A673 (cell line): ENCODE results near the gene ELOVL4. TPM values are rescaled to one million over a fixed set of nuclear protein-coding genes. Genes with fewer than 3 reads are reported as not detected.

Source experiments
- BruUV-seq: library from RNA; stranded (reverse); fragments of 400-500 nt; replicated peaks from 2 replicates; lab custom pipeline; 2021; lab: Mats Ljungman, UMichigan
- CTCF ChIA-PET: fragments of 300-600 bp; sonication (Branson Sonifier 250); formaldehyde crosslinking; loops from one replicate; lab custom pipeline; 2022; ENCODE audit warnings: antibody characterized with exemption; lab: Charles Lee
- POLR2A ChIA-PET: fragments of 300-600 bp; sonication (Branson Sonifier 250); formaldehyde crosslinking; loops from one replicate; lab custom pipeline; 2022; ENCODE audit warnings: antibody characterized with exemption; ENCODE audit not compliant: low non-redundant PET; lab: Charles Lee
- DNase-seq: peaks from one replicate; pipeline ENCODE4 v3.0.0-alpha.2; 2015; ENCODE audit warnings: low spot score
- H3K27ac ChIP-seq: fragments of 200-600 bp; sonication (generic); 2 replicates; pipeline ENCODE4 v1.5.1; 2016; ENCODE audit warnings: mixed run types, low read depth, mild to moderate bottlenecking, mixed read lengths, antibody characterized with exemption, low read length; ENCODE audit not compliant: poor library complexity, severe bottlenecking
- H3K27me3 ChIP-seq: fragments of 200-600 bp; sonication (generic); replicated peaks from 2 replicates; pipeline ENCODE4 v1.6.1; 2017; ENCODE audit warnings: mixed run types, low read depth, mild to moderate bottlenecking, mixed read lengths, antibody characterized with exemption, low read length; ENCODE audit not compliant: insufficient read depth, poor library complexity
- H3K36me3 ChIP-seq: fragments of 200-600 bp; sonication (generic); 2 replicates; pipeline ENCODE4 v1.6.1; 2016; ENCODE audit warnings: mixed run types, mild to moderate bottlenecking, mixed read lengths, antibody characterized with exemption, low read length; ENCODE audit not compliant: insufficient read depth, poor library complexity, severe bottlenecking
- H3K4me1 ChIP-seq: fragments of 200-600 bp; sonication (generic); 2 replicates; pipeline ENCODE4 v1.6.1; 2017; ENCODE audit warnings: mixed run types, mild to moderate bottlenecking, mixed read lengths, antibody characterized with exemption, low read length; ENCODE audit not compliant: insufficient read depth, poor library complexity, severe bottlenecking
- H3K4me3 ChIP-seq: fragments of 200-600 bp; sonication (generic); 2 replicates; pipeline ENCODE4 v1.5.1; 2016; ENCODE audit warnings: low read depth, mixed run types, mild to moderate bottlenecking, mixed read lengths, low read length; ENCODE audit not compliant: poor library complexity, severe bottlenecking
- H3K9me3 ChIP-seq: fragments of 200-600 bp; sonication (generic); 2 replicates; pipeline ENCODE4 v1.6.1; 2016; ENCODE audit warnings: mixed run types, low read depth, mild to moderate bottlenecking, mixed read lengths, antibody characterized with exemption, low read length; ENCODE audit not compliant: poor library complexity, severe bottlenecking
- EZH2 ChIP-seq: fragments of 200-600 bp; sonication (generic); IDR thresholded peaks from 2 replicates; pipeline ENCODE4 v1.6.1; 2017; ENCODE audit warnings: borderline replicate concordance, low read depth, mild to moderate bottlenecking, mixed read lengths, antibody characterized with exemption, low read length; ENCODE audit not compliant: poor library complexity, severe bottlenecking
- intact Hi-C: fragments of 100-400 bp; cut with micrococcal nuclease; formaldehyde crosslinking; loops from one replicate; pipeline ENCODE4 v1.10.0; 2022; ENCODE audit not compliant: unreplicated experiment
- total RNA-seq: library from RNA; stranded (reverse); gene quantifications from 2 replicates; pipeline ENCODE4 v1.2.3, GENCODE V29; 2021
- TF ChIP-seq, protein P1 (sequence below): fragments of 300-800, 200-600 bp; sonication (generic); conservative IDR thresholded peaks from 2 replicates; pipeline ENCODE4 v1.5.1; 2017; ENCODE audit warnings: low read depth, mild to moderate bottlenecking, antibody characterized with exemption, low read length, moderate library complexity, mixed read lengths

ELOVL4 gene
- total RNA-seq, 1 experiment from 2014 or later: 7.9 TPM

DNA sequence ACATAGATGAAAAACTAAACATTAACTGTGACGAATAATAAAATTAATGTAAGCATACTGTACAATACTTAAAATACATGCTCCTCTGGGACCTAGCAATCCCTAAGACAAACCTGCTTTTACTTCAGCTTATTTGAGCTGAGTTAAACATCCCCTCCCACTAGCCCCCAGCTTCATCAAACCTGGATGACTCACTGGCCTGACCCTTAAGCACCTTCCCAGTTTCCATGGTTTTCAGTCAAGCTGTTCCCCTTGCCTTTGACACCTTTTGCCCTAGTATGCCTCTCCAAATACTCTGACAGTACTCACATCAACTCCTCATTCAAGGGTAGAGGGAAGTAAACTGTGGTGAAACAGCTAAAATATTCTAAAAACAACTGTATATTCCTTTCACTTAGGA, 4.2 kb downstream of the ELOVL4 start:
- TF ChIP-seq, protein P1, sequence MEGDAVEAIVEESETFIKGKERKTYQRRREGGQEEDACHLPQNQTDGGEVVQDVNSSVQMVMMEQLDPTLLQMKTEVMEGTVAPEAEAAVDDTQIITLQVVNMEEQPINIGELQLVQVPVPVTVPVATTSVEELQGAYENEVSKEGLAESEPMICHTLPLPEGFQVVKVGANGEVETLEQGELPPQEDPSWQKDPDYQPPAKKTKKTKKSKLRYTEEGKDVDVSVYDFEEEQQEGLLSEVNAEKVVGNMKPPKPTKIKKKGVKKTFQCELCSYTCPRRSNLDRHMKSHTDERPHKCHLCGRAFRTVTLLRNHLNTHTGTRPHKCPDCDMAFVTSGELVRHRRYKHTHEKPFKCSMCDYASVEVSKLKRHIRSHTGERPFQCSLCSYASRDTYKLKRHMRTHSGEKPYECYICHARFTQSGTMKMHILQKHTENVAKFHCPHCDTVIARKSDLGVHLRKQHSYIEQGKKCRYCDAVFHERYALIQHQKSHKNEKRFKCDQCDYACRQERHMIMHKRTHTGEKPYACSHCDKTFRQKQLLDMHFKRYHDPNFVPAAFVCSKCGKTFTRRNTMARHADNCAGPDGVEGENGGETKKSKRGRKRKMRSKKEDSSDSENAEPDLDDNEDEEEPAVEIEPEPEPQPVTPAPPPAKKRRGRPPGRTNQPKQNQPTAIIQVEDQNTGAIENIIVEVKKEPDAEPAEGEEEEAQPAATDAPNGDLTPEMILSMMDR: no peak
- TF ChIP-seq EZH2: no peak
- POLR2A ChIA-PET: interaction anchor here (0.6 kb wide), 1 partner anchor 230 kb away, joined by 4 read pairs; no protein-coding TSS in a partner anchor
- H3K36me3 ChIP-seq: no peaks in the 10 kb centered on the region
- intact Hi-C loops: no loop called here
- no peak overlapping the region for H3K4me3 ChIP-seq
- H3K27ac ChIP-seq: no peak overlapping the region
- CTCF ChIA-PET: no interaction called here
- no peaks in the 10 kb centered on the region for H3K4me1 ChIP-seq
- H3K9me3 ChIP-seq: no peaks in the 10 kb centered on the region
- no peak for DNase-seq
- no TSS peak for BruUV-seq
- H3K27me3 ChIP-seq: no peaks in the 10 kb centered on the region

DNA sequence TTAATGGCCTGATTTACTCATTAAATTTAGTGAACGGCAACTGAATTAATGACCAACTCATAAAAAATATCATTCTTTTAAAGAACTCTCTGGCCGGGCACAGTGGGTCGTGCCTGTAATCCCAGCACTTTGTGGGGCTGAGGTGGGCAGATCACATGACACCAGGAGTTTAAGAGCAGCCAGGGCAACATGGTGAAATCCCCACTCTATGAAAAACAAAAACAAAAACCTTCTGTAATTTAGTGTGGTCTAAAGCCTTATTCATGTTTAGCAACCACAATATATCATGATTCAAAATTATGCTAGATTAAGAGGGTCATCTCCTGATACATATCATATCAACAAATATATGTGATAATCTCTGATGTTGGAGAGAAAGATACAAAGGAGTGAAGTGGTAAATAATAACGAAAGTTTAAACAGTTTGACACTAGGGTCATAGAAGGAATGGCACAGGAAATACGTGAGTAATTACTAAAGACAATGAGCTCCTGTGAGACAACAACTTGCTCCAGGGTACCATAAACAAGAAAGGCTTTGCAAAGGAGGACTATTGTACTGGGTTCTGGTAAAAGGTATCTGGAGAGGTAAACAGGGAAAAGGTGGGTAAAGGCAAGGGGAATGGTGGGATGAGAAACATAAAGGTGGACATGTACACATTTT, 5.7 kb downstream of the ELOVL4 start:
- H3K4me3 ChIP-seq: no peak overlapping the region
- TF ChIP-seq, protein P1: no peak
- TF ChIP-seq EZH2: no peak
- ChIA-PET CTCF (no interaction called here), POLR2A (no interaction called here)
- DNase-seq: no peak
- intact Hi-C loops: no loop called here
- H3K4me1 ChIP-seq: no peaks in the 10 kb centered on the region
- no TSS peak for BruUV-seq
- no peaks in the 10 kb centered on the region for H3K27me3 ChIP-seq
- no peak overlapping the region for H3K27ac ChIP-seq
- no peaks in the 10 kb centered on the region for H3K9me3 ChIP-seq
- no peaks in the 10 kb centered on the region for H3K36me3 ChIP-seq

DNA sequence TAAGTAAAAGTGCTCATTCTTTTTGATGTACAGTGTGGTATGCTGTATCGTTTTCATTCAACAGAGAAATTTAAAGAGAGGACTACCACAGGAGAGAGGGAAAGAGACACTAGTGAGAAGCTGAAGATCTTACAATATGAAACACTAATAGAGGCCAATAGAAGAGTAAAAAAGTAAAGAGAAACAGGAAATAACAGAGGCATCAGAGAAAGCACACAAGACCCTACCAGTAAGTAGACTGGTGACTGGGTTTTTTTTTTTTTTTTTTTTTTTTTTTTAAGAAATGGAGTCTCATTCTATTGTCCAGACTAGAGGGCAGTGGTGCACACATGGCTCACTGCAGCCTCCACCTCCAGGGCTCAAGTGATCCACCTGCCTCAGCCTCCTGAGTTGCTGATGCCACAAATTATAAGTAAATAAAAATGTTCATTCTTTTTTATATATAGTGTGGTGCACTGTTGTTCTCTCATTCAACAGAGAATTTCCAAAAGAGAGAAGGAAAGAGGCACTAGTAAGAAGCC, 18.8 kb downstream of the ELOVL4 start:
- no peaks in the 10 kb centered on the region for H3K9me3 ChIP-seq
- H3K4me3 ChIP-seq: no peak overlapping the region
- H3K27me3 ChIP-seq: no peaks in the 10 kb centered on the region
- no peaks in the 10 kb centered on the region for H3K4me1 ChIP-seq
- intact Hi-C loops: no loop called here
- no peak for TF ChIP-seq EZH2
- TF ChIP-seq, protein P1: no peak
- no peak overlapping the region for H3K27ac ChIP-seq
- ChIA-PET POLR2A (no interaction called here), CTCF (no interaction called here)
- no peaks in the 10 kb centered on the region for H3K36me3 ChIP-seq
- BruUV-seq: no TSS peak
- no peak for DNase-seq
